DOHH2 (cell line): ENCODE results near the gene DDX18.
"Not testable (repeated sequence)": the region's sequence is repeated elsewhere in the genome, so short reads cannot be mapped to it uniquely, and the experiment has no call there.

ENCODE experiments used
- H3F3A ChIP-seq: fragments of 200-600 bp; sonication (generic), shearing (Covaris generic); 2 replicates; pipeline ENCODE4 v1.6.0; 2016; ENCODE audit warnings: antibody characterized with exemption, mild to moderate bottlenecking; ENCODE audit not compliant: control insufficient read depth, insufficient read depth
- H3K27ac ChIP-seq: fragments of 200-600 bp; sonication (generic); 2 replicates; pipeline ENCODE4 v1.5.1; 2014; ENCODE audit warnings: low read depth, mild to moderate bottlenecking, low read length, moderate library complexity
- H3K27me3 ChIP-seq: fragments of 200-600 bp; sonication (generic); 2 replicates; pipeline ENCODE4 v1.6.1; 2014; ENCODE audit warnings: mild to moderate bottlenecking, low read length, mixed read lengths; ENCODE audit not compliant: control insufficient read depth
- H3K36me3 ChIP-seq: fragments of 200-600 bp; sonication (generic); 2 replicates; pipeline ENCODE4 v1.6.1; 2014; ENCODE audit warnings: mild to moderate bottlenecking, low read length, moderate library complexity, mixed read lengths; ENCODE audit not compliant: control insufficient read depth
- H3K4me1 ChIP-seq: fragments of 200-600 bp; sonication (generic); 2 replicates; pipeline ENCODE4 v1.6.1; 2014; ENCODE audit warnings: mild to moderate bottlenecking, low read length, mixed read lengths; ENCODE audit not compliant: control insufficient read depth
- H3K4me2 ChIP-seq: fragments of 200-600 bp; sonication (generic); 2 replicates; pipeline ENCODE4 v1.6.0; 2014; ENCODE audit warnings: mild to moderate bottlenecking, low read length, moderate library complexity
- H3K4me3 ChIP-seq: fragments of 200-600 bp; sonication (generic); 2 replicates; pipeline ENCODE4 v1.5.1; 2014; ENCODE audit warnings: mild to moderate bottlenecking, low read length, mixed read lengths
- H3K79me2 ChIP-seq: fragments of 200-600 bp; sonication (generic); 2 replicates; pipeline ENCODE4 v1.6.1; 2014; ENCODE audit warnings: mild to moderate bottlenecking, low read length, mixed read lengths; ENCODE audit not compliant: control insufficient read depth
- H3K9me2 ChIP-seq: fragments of 200-600 bp; sonication (generic); replicated peaks from 2 replicates; pipeline ENCODE4 v1.6.1; 2014; ENCODE audit warnings: mild to moderate bottlenecking, low read length, mixed read lengths; ENCODE audit not compliant: control insufficient read depth
- H3K9me3 ChIP-seq: fragments of 200-600 bp; sonication (generic); 2 replicates; pipeline ENCODE4 v1.6.1; 2014; ENCODE audit warnings: antibody characterized with exemption, low read length, mixed read lengths; ENCODE audit not compliant: control insufficient read depth, insufficient read depth
- H4K20me1 ChIP-seq: fragments of 200-600 bp; sonication (generic); 2 replicates; pipeline ENCODE4 v1.6.0; 2014; ENCODE audit warnings: low read depth, mild to moderate bottlenecking, antibody characterized with exemption, low read length, moderate library complexity; ENCODE audit not compliant: control insufficient read depth, insufficient read depth
- CTCF ChIP-seq: fragments of 200-600 bp; sonication (generic); IDR thresholded peaks from one replicate; pipeline ENCODE4 v1.5.1; 2014; ENCODE audit warnings: antibody characterized with exemption, mild to moderate bottlenecking, low read depth, low read length; ENCODE audit not compliant: poor library complexity, severe bottlenecking
- EZH2phosphoT487 ChIP-seq: fragments of 200-600 bp; sonication (generic); IDR thresholded peaks from 2 replicates; pipeline ENCODE4 v1.6.1; 2017; ENCODE audit warnings: borderline replicate concordance, mild to moderate bottlenecking, antibody characterized with exemption, low read length, moderate library complexity, mixed read lengths

The DDX18 gene

GRCh38 chr2:117786520-117786919 lies 28.0 kb upstream of the DDX18 start:
- H3K4me3 ChIP-seq: no peak overlapping the region
- H3K4me1 ChIP-seq: no peaks in the 10 kb centered on the region
- H3F3A ChIP-seq: no peaks in the 10 kb centered on the region
- TF ChIP-seq CTCF (no peak), EZH2phosphoT487 (no peak)
- no peaks in the 10 kb centered on the region for H3K9me3 ChIP-seq
- no peak overlapping the region for H3K4me2 ChIP-seq
- H3K9me2 ChIP-seq: no peaks in the 10 kb centered on the region
- H3K27ac ChIP-seq: no peak overlapping the region
- no peaks in the 10 kb centered on the region for H3K36me3 ChIP-seq
- H3K79me2 ChIP-seq: no peaks in the 10 kb centered on the region
- H4K20me1 ChIP-seq: no peaks in the 10 kb centered on the region
- no peaks in the 10 kb centered on the region for H3K27me3 ChIP-seq

- no peaks in the 10 kb centered on the region for H4K20me1 ChIP-seq
- no peak overlapping the region for H3K4me2 ChIP-seq
- no peaks in the 10 kb centered on the region for H3K9me3 ChIP-seq
- no peaks in the 10 kb centered on the region for H3K36me3 ChIP-seq
- TF ChIP-seq EZH2phosphoT487: no peak
- no peak for TF ChIP-seq CTCF
- no peaks in the 10 kb centered on the region for H3F3A ChIP-seq
- H3K27me3 ChIP-seq: no peaks in the 10 kb centered on the region
- no peaks in the 10 kb centered on the region for H3K9me2 ChIP-seq
- H3K79me2 ChIP-seq: no peaks in the 10 kb centered on the region
- no peak overlapping the region for H3K27ac ChIP-seq
- no peak overlapping the region for H3K4me3 ChIP-seq
- H3K4me1 ChIP-seq: no peaks in the 10 kb centered on the region
Measured at GRCh38 chr2:117789505-117789904, 25.0 kb upstream of the DDX18 start.

GRCh38 chr2:117794668-117795067 lies 19.8 kb upstream of the DDX18 start:
- no peaks in the 10 kb centered on the region for H3F3A ChIP-seq
- no peak overlapping the region for H3K27ac ChIP-seq
- H3K4me2 ChIP-seq: no peak overlapping the region
- no peaks in the 10 kb centered on the region for H3K9me2 ChIP-seq
- no peaks in the 10 kb centered on the region for H3K36me3 ChIP-seq
- no peaks in the 10 kb centered on the region for H3K9me3 ChIP-seq
- no peak overlapping the region for H3K4me3 ChIP-seq
- H4K20me1 ChIP-seq: no peaks in the 10 kb centered on the region
- no peak for TF ChIP-seq EZH2phosphoT487
- H3K27me3 ChIP-seq: no peaks in the 10 kb centered on the region
- H3K79me2 ChIP-seq: no peaks in the 10 kb centered on the region
- H3K4me1 ChIP-seq: no peaks in the 10 kb centered on the region

- Histone ChIP-seq H3K9me3 (no peaks in the 10 kb centered on the region), H3K27ac (no peak overlapping the region), H3K36me3 (no peaks in the 10 kb centered on the region), H3K4me3 (no peak overlapping the region), H3K9me2 (no peaks in the 10 kb centered on the region), H3F3A (no peaks in the 10 kb centered on the region), H3K79me2 (no peaks in the 10 kb centered on the region), H3K4me2 (no peak overlapping the region), H3K27me3 (peaks cover 10% of the 10 kb centered on the region), H4K20me1 (no peaks in the 10 kb centered on the region), H3K4me1 (0 out of 2 replicates have a peak, but pooled peaks cover 4% of the 10 kb centered on the region)
- TF ChIP-seq CTCF: no peak
- no peak for TF ChIP-seq EZH2phosphoT487
Measured at GRCh38 chr2:117801826-117802225, 12.7 kb upstream of the DDX18 start.

- Histone ChIP-seq H3K27me3 (peaks cover 10% of the 10 kb centered on the region), H3K4me3 (peak overlapping the region; percentile 48), H3K4me2 (peak overlapping the region; percentile 17)
- H4K20me1 ChIP-seq, H3K27ac ChIP-seq, H3K36me3 ChIP-seq, H3K9me3 ChIP-seq, H3K9me2 ChIP-seq, H3F3A ChIP-seq, H3K79me2 ChIP-seq, H3K4me1 ChIP-seq: not testable (repeated sequence)
Measured at GRCh38 chr2:117803644-117804325, 10.7 kb upstream of the DDX18 start.
